Measurements from ENCODE around the gene OAT. TPM values are rescaled to one million over a fixed set of nuclear protein-coding genes. Genes with fewer than 3 reads are reported as not detected.

Gene OAT
- total and polyA plus RNA-seq, 10 of the 15 experiments (the other 5 are each of a cell fraction or from before 2014, with no cell fraction given), result 1.2 to 9.8 (median 1.6) TPM

- SMC1A ChIA-PET (ENCODE audit: uncharacterized antibody, unreplicated experiment), result interaction anchor here (1.7 to 2.1 kb wide), 2 partner anchors 15 to 126 kb away, joined by 4 to 6 read pairs; no protein-coding TSS in a partner anchor
- CTCF ChIA-PET, result interaction anchor here (1.3 to 1.7 kb wide), 3 partner anchors 12 to 390 kb away, joined by 4 to 6 read pairs (median 4); no protein-coding TSS in a partner anchor
- Histone ChIP-seq H3K4me3 (no peak overlapping the region), H4K20me1 (ENCODE audit: control insufficient read depth, insufficient read depth) (no peaks in the 10 kb centered on the region), H2AFZ (ENCODE audit: control insufficient read depth, low read depth, low read length) (no peak overlapping the region), H3K9ac (ENCODE audit: control insufficient read depth, insufficient read depth, low read length) (no peak overlapping the region), H3K4me1 (ENCODE audit: control insufficient read depth, insufficient read depth, low read length) (no peaks in the 10 kb centered on the region), H3K9me3 (replicated peaks; ENCODE audit: control insufficient read depth, insufficient read depth, low read length) (no peaks in the 10 kb centered on the region), H3K36me3 (ENCODE audit: control insufficient read depth in 2 of 2, insufficient read depth in 2 of 2, low read length in 1 of 2) (no peaks in the 10 kb centered on the region), H3K27me3 (replicated peaks in 1 of 2; ENCODE audit: control insufficient read depth in 2 of 2, insufficient read depth in 2 of 2, low read length in 1 of 2) (peaks cover 7 to 8% of the 10 kb centered on the region in 2 experiments), H3K4me2 (ENCODE audit: control insufficient read depth, insufficient read depth) (no peak overlapping the region), H3K79me2 (ENCODE audit: control insufficient read depth, insufficient read depth, low read length) (no peaks in the 10 kb centered on the region), H3K27ac (ENCODE audit: control insufficient read depth, insufficient read depth) (no peak overlapping the region)
- DNase-seq (ENCODE audit: low read depth, low spot score) (no peak), FAIRE-seq (no peak), ATAC-seq (no peak)
- in situ Hi-C loops (cut with MboI), result loop anchor here (5.0 to 10.0 kb wide), 2 partner anchors 387 to 800 kb away; no protein-coding TSS in a partner anchor
- RAD21 ChIA-PET (ENCODE audit: unreplicated experiment), result interaction anchor here (1.0 to 3.3 kb wide), 3 partner anchors 356 to 389 kb away, joined by 3 to 13 read pairs (median 5); no protein-coding TSS in a partner anchor
- BruUV-seq (replicated peaks), result no TSS peak
- intact Hi-C loops (cut with micrococcal nuclease; ENCODE audit: unreplicated experiment), result loop anchor here (5.0 to 10.0 kb wide), 2 partner anchors 130 to 267 kb away; no protein-coding TSS in a partner anchor
- 50% methylated on average over 7 of the region's 7 CpGs for WGBS (ENCODE audit: insufficient coverage, insufficient replicate concordance, low lambda C conversion rate, missing lambda C conversion rate)
- POLR2A ChIA-PET, result no interaction called here
- TF ChIP-seq ATF7 (IDR thresholded peaks at IDR 0.05; ENCODE audit: low read depth) (no peak), PRDM15 (CRISPR knock-in tag; IDR thresholded peaks at IDR 0.05) (no peak), SUPT20H (IDR thresholded peaks at IDR 0.05; ENCODE audit: borderline replicate concordance, control insufficient read depth, low read depth, low read length) (no peak), MAX (IDR thresholded peaks at IDR 0.05; ENCODE audit: low read depth, low read length) (no peak), IKZF1 (conservative IDR thresholded peaks at IDR 0.05) (no peak), CBX3 (IDR thresholded peaks at IDR 0.05; ENCODE audit: borderline replicate concordance, low read depth) (no peak), POLR2AphosphoS2 (IDR thresholded peaks at IDR 0.05; ENCODE audit: low read depth, low read length) (no peak), ZZZ3 (IDR thresholded peaks at IDR 0.05; ENCODE audit: control insufficient read depth, insufficient read length, low read depth) (no peak), FOXK2 (IDR thresholded peaks at IDR 0.05) (no peak), CHD4 (IDR thresholded peaks at IDR 0.05) (no peak), ZBTB33 (IDR thresholded peaks at IDR 0.05) (no peak), KDM1A (IDR thresholded peaks at IDR 0.05; ENCODE audit: borderline replicate concordance) (no peak), GABPA (IDR thresholded peaks at IDR 0.05; ENCODE audit: low read depth) (no peak), NKRF (conservative IDR thresholded peaks at IDR 0.05) (no peak), BACH1 (IDR thresholded peaks at IDR 0.05; ENCODE audit: borderline replicate concordance) (no peak)
Measured at GRCh38 chr10:124384591-124385190, 34.0 kb downstream of the OAT start.

Measured in GM12878 (cell line).